H54 (cell line): Measurements from ENCODE around the gene LHCGR.

Experiments
- DNase-seq: peaks from one replicate; pipeline ENCODE4 v3.0.0; 2011; ENCODE audit warnings: low spot score, mixed read lengths; ENCODE audit not compliant: insufficient read length
- FAIRE-seq: peaks from 3 replicates; lab custom pipeline; 2011; peaks lifted over from hg19 to GRCh38; lab: Jason Lieb, UNC
- POLR2A ChIP-seq: IDR thresholded peaks from 2 replicates; pipeline ENCODE4 v1.6.1; 2011; ENCODE audit warnings: low read depth, mild to moderate bottlenecking, low read length

LHCGR gene

GRCh38 chr2:48755473-48755872 is at the start of gene LHCGR:
TSS of gene LHCGR (minus strand) at chr2:48755724. CDS start at chr2:48755671, 53 bp downstream.
- DNase-seq (no peak), FAIRE-seq (no peak)
- TF ChIP-seq POLR2A: no peak

GRCh38 chr2:48799601-48800000 is 44.1 kb upstream of the LHCGR start:
- FAIRE-seq (no peak), DNase-seq (no peak)
- no peak for TF ChIP-seq POLR2A

- DNase-seq (no peak), FAIRE-seq (no peak)
- no peak for TF ChIP-seq POLR2A
Observed at GRCh38 chr2:48795065-48795464, 39.5 kb upstream of the LHCGR start.

- DNase-seq: no peak
- no peak for FAIRE-seq
- no peak for TF ChIP-seq POLR2A
Observed at GRCh38 chr2:48793671-48794070, 38.1 kb upstream of the LHCGR start.

- no peak for TF ChIP-seq POLR2A
- FAIRE-seq: no peak
- no peak for DNase-seq
Observed at GRCh38 chr2:48792030-48792429, 36.5 kb upstream of the LHCGR start.

- DNase-seq (no peak), FAIRE-seq (no peak)
- TF ChIP-seq POLR2A: no peak
Observed at GRCh38 chr2:48790407-48791170, 35.1 kb upstream of the LHCGR start.

- no peak for FAIRE-seq
Observed at GRCh38 chr2:48787580-48787979, 32.1 kb upstream of the LHCGR start.

GRCh38 chr2:48781366-48781765 is 25.8 kb upstream of the LHCGR start:
- no peak for TF ChIP-seq POLR2A
- FAIRE-seq (no peak), DNase-seq (no peak)

More at GRCh38 chr2:48787580-48787979, 32.1 kb upstream of the LHCGR start:
- no peak for TF ChIP-seq POLR2A
- DNase-seq: no peak

GRCh38 chr2:48779019-48779716 is 23.6 kb upstream of the LHCGR start:
- DNase-seq (no peak), FAIRE-seq (no peak)
- no peak for TF ChIP-seq POLR2A

- FAIRE-seq (no peak), DNase-seq (no peak)
- no peak for TF ChIP-seq POLR2A
Observed at GRCh38 chr2:48774251-48774650, 18.7 kb upstream of the LHCGR start.

GRCh38 chr2:48771241-48772014 is 15.9 kb upstream of the LHCGR start:
- DNase-seq: no peak
- no peak for FAIRE-seq
- no peak for TF ChIP-seq POLR2A

- no peak for TF ChIP-seq POLR2A
- FAIRE-seq (no peak), DNase-seq (no peak)
Observed at GRCh38 chr2:48770181-48770580, 14.7 kb upstream of the LHCGR start.

GRCh38 chr2:48768669-48769068 is 13.1 kb upstream of the LHCGR start:
- TF ChIP-seq POLR2A: no peak
- FAIRE-seq: no peak
- DNase-seq: no peak

GRCh38 chr2:48767330-48767729 is 11.8 kb upstream of the LHCGR start:
- FAIRE-seq (no peak), DNase-seq (no peak)

More at GRCh38 chr2:48767330-48767729, 11.8 kb upstream of the LHCGR start:
- TF ChIP-seq POLR2A: no peak
